ENCODE measurements around the gene USP47. TPM values are rescaled to one million over a fixed set of nuclear protein-coding genes. Genes with fewer than 3 reads are reported as not detected.
"Not testable (repeated sequence)": the region's sequence is repeated elsewhere in the genome, so short reads cannot be mapped to it uniquely, and the experiment has no call there.

USP47 gene
- total RNA-seq, 2 experiments from 2014 or later: 34.5 to 38.4 TPM

GRCh38 chr11:11831406-11831805 is 10.4 kb upstream of the USP47 start:
- POLR2A ChIA-PET; H3K9me3 Mint-ChIP-seq (ENCODE audit: insufficient read depth); H3K4me3 Mint-ChIP-seq; ATAC-seq; DNase-seq; H3K36me3 Mint-ChIP-seq (ENCODE audit: low read depth); H3K4me1 Mint-ChIP-seq (ENCODE audit: low read depth); H3K27ac Mint-ChIP-seq: not testable (repeated sequence)
- peaks cover 15% of the 10 kb centered on the region for H3K27me3 Mint-ChIP-seq (ENCODE audit: low read depth)
- CTCF ChIA-PET: interaction anchor here (1.0 to 1.1 kb wide), 2 partner anchors 11 to 17 kb away, joined by 3 read pairs; no protein-coding TSS in a partner anchor

- H3K36me3 Mint-ChIP-seq (ENCODE audit: low read depth): no peaks in the 10 kb centered on the region
- POLR2A ChIA-PET: no interaction called here
- CTCF ChIA-PET: no interaction called here
- H3K27ac Mint-ChIP-seq: no peak overlapping the region
- DNase-seq (no peak), ATAC-seq (no peak)
- no peaks in the 10 kb centered on the region for H3K9me3 Mint-ChIP-seq (ENCODE audit: insufficient read depth)
- no peak overlapping the region for H3K4me3 Mint-ChIP-seq
- H3K4me1 Mint-ChIP-seq (ENCODE audit: low read depth): peaks cover 6% of the 10 kb centered on the region
- peaks cover 26% of the 10 kb centered on the region for H3K27me3 Mint-ChIP-seq (ENCODE audit: low read depth)
These were observed 5.0 kb upstream of the USP47 start for GRCh38 chr11:11836676-11837231.

- ChIA-PET CTCF (interaction anchor here (2.3 kb wide), 1 partner anchor 11 kb away, joined by 14 read pairs; no protein-coding TSS in a partner anchor), POLR2A (interaction anchor here (0.7 kb wide), 2 partner anchors 64 to 1465 kb away, joined by 3 to 6 read pairs; no protein-coding TSS in a partner anchor)
- ATAC-seq: no peak
- Mint-ChIP-seq H3K9me3 (ENCODE audit: insufficient read depth) (no peaks in the 10 kb centered on the region), H3K27ac (no peak overlapping the region), H3K4me1 (ENCODE audit: low read depth) (peaks cover 6% of the 10 kb centered on the region), H3K4me3 (no peak overlapping the region), H3K36me3 (ENCODE audit: low read depth) (no peaks in the 10 kb centered on the region), H3K27me3 (ENCODE audit: low read depth) (peaks cover 26% of the 10 kb centered on the region)
- no peak for DNase-seq
These were observed 2.1 kb upstream of the USP47 start for GRCh38 chr11:11839718-11840117.

GRCh38 chr11:11841116-11841722 is 553 bp upstream of the USP47 start:
- POLR2A ChIA-PET: interaction anchor here (0.7 to 2.0 kb wide), 3 partner anchors 16 to 118 kb away, joined by 3 to 13 read pairs (median 3); no protein-coding TSS in a partner anchor
- CTCF ChIA-PET: interaction anchor here (0.8 to 5.4 kb wide), 8 partner anchors 8 to 89 kb away, joined by 3 to 42 read pairs (median 4); no protein-coding TSS in a partner anchor
- no peak for ATAC-seq
- peaks cover 17% of the 10 kb centered on the region for H3K27me3 Mint-ChIP-seq (ENCODE audit: low read depth)
- peaks cover 6% of the 10 kb centered on the region for H3K4me1 Mint-ChIP-seq (ENCODE audit: low read depth)
- no peaks in the 10 kb centered on the region for H3K9me3 Mint-ChIP-seq (ENCODE audit: insufficient read depth)
- H3K36me3 Mint-ChIP-seq (ENCODE audit: low read depth): peaks cover 2% of the 10 kb centered on the region
- H3K4me3 Mint-ChIP-seq: no peak overlapping the region
- no peak overlapping the region for H3K27ac Mint-ChIP-seq
- DNase-seq: no peak

GRCh38 chr11:11842421-11843008 is 743 bp downstream of the USP47 start:
- Mint-ChIP-seq H3K4me1 (ENCODE audit: low read depth) (peaks cover 11% of the 10 kb centered on the region), H3K27ac (no peak overlapping the region), H3K4me3 (no peak overlapping the region), H3K27me3 (ENCODE audit: low read depth) (peaks cover 7% of the 10 kb centered on the region), H3K9me3 (ENCODE audit: insufficient read depth) (no peaks in the 10 kb centered on the region), H3K36me3 (ENCODE audit: low read depth) (peaks cover 2% of the 10 kb centered on the region)
- CTCF ChIA-PET: interaction anchor here (0.7 to 5.4 kb wide), 10 partner anchors 13 to 245 kb away, joined by 3 to 42 read pairs (median 4); no protein-coding TSS in a partner anchor
- ATAC-seq (peak; percentile 62), DNase-seq (peak; percentile 75)
- POLR2A ChIA-PET: interaction anchor here (0.7 to 2.0 kb wide), 7 partner anchors 14 to 115 kb away, joined by 3 to 13 read pairs (median 4); no protein-coding TSS in a partner anchor

GRCh38 chr11:11843211-11843621 is 1.4 kb downstream of the USP47 start:
- ATAC-seq (no peak), DNase-seq (no peak)
- CTCF ChIA-PET: interaction anchor here (0.7 to 5.4 kb wide), 12 partner anchors 13 to 909 kb away, joined by 3 to 42 read pairs (median 4); no protein-coding TSS in a partner anchor
- Mint-ChIP-seq H3K4me1 (ENCODE audit: low read depth) (peaks cover 13% of the 10 kb centered on the region), H3K27ac (no peak overlapping the region), H3K9me3 (ENCODE audit: insufficient read depth) (no peaks in the 10 kb centered on the region), H3K4me3 (no peak overlapping the region), H3K27me3 (ENCODE audit: low read depth) (peaks cover 7% of the 10 kb centered on the region), H3K36me3 (ENCODE audit: low read depth) (peaks cover 2% of the 10 kb centered on the region)
- POLR2A ChIA-PET: interaction anchor here (0.8 to 2.0 kb wide), 4 partner anchors 14 to 197 kb away, joined by 3 to 13 read pairs (median 4); no protein-coding TSS in a partner anchor

- CTCF ChIA-PET: interaction anchor here (0.7 to 5.4 kb wide), 12 partner anchors 12 to 910 kb away, joined by 3 to 42 read pairs (median 4); no protein-coding TSS in a partner anchor
- Mint-ChIP-seq H3K36me3 (ENCODE audit: low read depth) (peaks cover 2% of the 10 kb centered on the region), H3K4me3 (no peak overlapping the region), H3K4me1 (ENCODE audit: low read depth) (peaks cover 13% of the 10 kb centered on the region), H3K27me3 (ENCODE audit: low read depth) (peaks cover 5% of the 10 kb centered on the region), H3K9me3 (ENCODE audit: insufficient read depth) (no peaks in the 10 kb centered on the region), H3K27ac (no peak overlapping the region)
- no peak for ATAC-seq
- POLR2A ChIA-PET: interaction anchor here (1.0 kb wide), 1 partner anchor 197 kb away, joined by 4 read pairs; no protein-coding TSS in a partner anchor
- no peak for DNase-seq
These were observed 1.9 kb downstream of the USP47 start for GRCh38 chr11:11843642-11844041.

- peaks cover 2% of the 10 kb centered on the region for H3K36me3 Mint-ChIP-seq (ENCODE audit: low read depth)
- H3K4me3 Mint-ChIP-seq: no peak overlapping the region
- CTCF ChIA-PET: interaction anchor here (0.8 to 5.4 kb wide), 9 partner anchors 12 to 272 kb away, joined by 3 to 42 read pairs (median 4); no protein-coding TSS in a partner anchor
- H3K4me1 Mint-ChIP-seq (ENCODE audit: low read depth): peaks cover 19% of the 10 kb centered on the region
- POLR2A ChIA-PET: no interaction called here
- no peak for ATAC-seq
- no peaks in the 10 kb centered on the region for H3K9me3 Mint-ChIP-seq (ENCODE audit: insufficient read depth)
- DNase-seq: no peak
- H3K27ac Mint-ChIP-seq: no peak overlapping the region
- H3K27me3 Mint-ChIP-seq (ENCODE audit: low read depth): no peaks in the 10 kb centered on the region
These were observed 2.5 kb downstream of the USP47 start for GRCh38 chr11:11844272-11844671.

- CTCF ChIA-PET: interaction anchor here (0.7 to 5.4 kb wide), 14 partner anchors 11 to 391 kb away, joined by 3 to 42 read pairs (median 3); no protein-coding TSS in a partner anchor
- ATAC-seq (no peak), DNase-seq (no peak)
- Mint-ChIP-seq H3K36me3 (ENCODE audit: low read depth) (peaks cover 2% of the 10 kb centered on the region), H3K9me3 (ENCODE audit: insufficient read depth) (no peaks in the 10 kb centered on the region), H3K4me1 (ENCODE audit: low read depth) (peaks cover 27% of the 10 kb centered on the region), H3K27ac (peak overlapping the region; percentile 23), H3K27me3 (ENCODE audit: low read depth) (no peaks in the 10 kb centered on the region), H3K4me3 (no peak overlapping the region)
- POLR2A ChIA-PET: no interaction called here
These were observed 3.3 kb downstream of the USP47 start for GRCh38 chr11:11845071-11845470.

GRCh38 chr11:11845551-11845950 is 3.8 kb downstream of the USP47 start:
- no peak overlapping the region for H3K4me3 Mint-ChIP-seq
- H3K4me1 Mint-ChIP-seq (ENCODE audit: low read depth): peaks cover 31% of the 10 kb centered on the region
- POLR2A ChIA-PET: no interaction called here
- CTCF ChIA-PET: interaction anchor here (0.7 to 5.4 kb wide), 14 partner anchors 10 to 1305 kb away, joined by 3 to 42 read pairs (median 3); partner anchors contain the start of gene RNF141
- H3K9me3 Mint-ChIP-seq (ENCODE audit: insufficient read depth): no peaks in the 10 kb centered on the region
- H3K27ac Mint-ChIP-seq: peak overlapping the region; percentile 23
- H3K27me3 Mint-ChIP-seq (ENCODE audit: low read depth): no peaks in the 10 kb centered on the region
- H3K36me3 Mint-ChIP-seq (ENCODE audit: low read depth): peaks cover 2% of the 10 kb centered on the region
- no peak for DNase-seq
- ATAC-seq: no peak

GRCh38 chr11:11847082-11847481 is 5.3 kb downstream of the USP47 start:
- Mint-ChIP-seq H3K9me3 (ENCODE audit: insufficient read depth) (no peaks in the 10 kb centered on the region), H3K4me3 (no peak overlapping the region), H3K27ac (no peak overlapping the region), H3K4me1 (ENCODE audit: low read depth) (peaks cover 31% of the 10 kb centered on the region), H3K27me3 (ENCODE audit: low read depth) (no peaks in the 10 kb centered on the region), H3K36me3 (ENCODE audit: low read depth) (peaks cover 2% of the 10 kb centered on the region)
- DNase-seq (no peak), ATAC-seq (no peak)
- ChIA-PET CTCF (interaction anchor here (0.8 to 1.2 kb wide), 4 partner anchors 10 to 109 kb away, joined by 3 to 4 read pairs (median 4); no protein-coding TSS in a partner anchor), POLR2A (no interaction called here)
